Measurements from ENCODE around the gene LLGL2. TPM values are rescaled to one million over a fixed set of nuclear protein-coding genes. Genes with fewer than 3 reads are reported as not detected.

Gene LLGL2
- total RNA-seq, 2 experiments from 2014 or later: 7.1 to 9.6 TPM

GRCh38 chr17:75482098-75482942 is 43.2 kb upstream of the LLGL2 start:
- CTCF ChIA-PET: interaction anchor here (0.6 to 1.6 kb wide), 4 partner anchors 9 to 151 kb away, joined by 3 to 5 read pairs (median 4); partner anchors contain the start of genes SMIM5 and TSEN54
- Mint-ChIP-seq H3K27me3 (no peaks in the 10 kb centered on the region), H3K9me3 (ENCODE audit: low read depth) (no peaks in the 10 kb centered on the region), H3K4me1 (peaks cover 10% of the 10 kb centered on the region), H3K36me3 (ENCODE audit: low read depth) (peaks cover 3% of the 10 kb centered on the region), H3K27ac (no peak overlapping the region), H3K4me3 (no peak overlapping the region)
- ATAC-seq (no peak), DNase-seq (no peak)
- POLR2A ChIA-PET: interaction anchor here (0.6 kb wide), 1 partner anchor 45 kb away, joined by 5 read pairs; no protein-coding TSS in a partner anchor
- intact Hi-C loops (cut with DNase I, micrococcal nuclease): no loop called here

- Mint-ChIP-seq H3K36me3 (ENCODE audit: low read depth) (peaks cover 5% of the 10 kb centered on the region), H3K27ac (no peak overlapping the region), H3K9me3 (ENCODE audit: low read depth) (no peaks in the 10 kb centered on the region), H3K4me3 (no peak overlapping the region), H3K4me1 (peaks cover 16% of the 10 kb centered on the region), H3K27me3 (no peaks in the 10 kb centered on the region)
- DNase-seq (no peak), ATAC-seq (no peak)
- ChIA-PET CTCF (interaction anchor here (1.0 to 1.6 kb wide), 3 partner anchors 12 to 103 kb away, joined by 3 to 5 read pairs (median 3); no protein-coding TSS in a partner anchor), POLR2A (no interaction called here)
- intact Hi-C loops (cut with DNase I, micrococcal nuclease): no loop called here
These were observed 39.8 kb upstream of the LLGL2 start for GRCh38 chr17:75485688-75486087.

DNA sequence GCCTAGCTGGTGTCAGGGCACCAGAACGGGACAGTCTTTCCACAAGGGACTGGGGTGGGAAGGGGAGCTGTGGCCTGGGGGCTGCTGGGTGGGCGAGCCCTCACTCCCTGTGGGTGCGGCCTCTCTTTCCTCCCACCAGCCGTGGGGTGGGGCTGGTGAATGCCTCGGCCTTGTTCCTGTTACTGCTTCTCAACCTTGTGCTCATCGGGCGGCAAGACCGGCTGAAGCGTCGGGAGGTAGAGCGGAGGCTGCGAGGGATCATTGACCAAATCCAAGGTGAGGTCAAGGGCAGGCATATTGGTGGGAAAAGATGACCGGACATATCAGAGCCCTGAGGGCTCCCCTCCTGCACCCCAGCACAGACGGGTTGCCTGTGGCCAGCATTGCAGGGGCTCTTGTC is 39.3 kb upstream of the LLGL2 start:
- CTCF ChIA-PET: interaction anchor here (1.0 to 1.6 kb wide), 3 partner anchors 12 to 102 kb away, joined by 3 to 5 read pairs (median 3); no protein-coding TSS in a partner anchor
- no peaks in the 10 kb centered on the region for H3K9me3 Mint-ChIP-seq (ENCODE audit: low read depth)
- no peak overlapping the region for H3K4me3 Mint-ChIP-seq
- peaks cover 5% of the 10 kb centered on the region for H3K36me3 Mint-ChIP-seq (ENCODE audit: low read depth)
- H3K27ac Mint-ChIP-seq: no peak overlapping the region
- DNase-seq (no peak), ATAC-seq (no peak)
- no peaks in the 10 kb centered on the region for H3K27me3 Mint-ChIP-seq
- peaks cover 16% of the 10 kb centered on the region for H3K4me1 Mint-ChIP-seq
- POLR2A ChIA-PET: no interaction called here
- intact Hi-C loops (cut with DNase I, micrococcal nuclease): no loop called here

DNA sequence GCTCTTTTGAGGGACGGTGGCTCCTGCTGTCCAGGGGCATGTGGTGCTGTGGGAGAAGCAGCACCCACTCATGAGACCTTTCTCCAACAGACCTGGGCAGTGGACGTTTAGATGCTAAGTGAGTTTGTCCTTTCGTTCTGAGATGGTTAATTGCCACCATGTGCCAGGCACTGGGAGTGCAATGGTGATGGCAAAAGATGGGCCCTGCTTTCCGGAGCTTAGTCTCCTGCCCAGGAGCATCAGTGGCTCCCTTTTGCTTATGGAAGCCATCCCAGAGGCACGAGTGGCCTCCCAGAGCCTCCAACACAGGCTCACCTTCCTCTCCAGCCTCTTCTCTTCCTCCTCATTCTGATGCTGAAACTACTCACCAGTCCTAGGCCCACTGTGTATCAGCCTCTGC is 38.5 kb upstream of the LLGL2 start:
- ChIA-PET POLR2A (no interaction called here), CTCF (interaction anchor here (0.6 to 1.6 kb wide), 5 partner anchors 9 to 261 kb away, joined by 3 to 7 read pairs (median 3); no protein-coding TSS in a partner anchor)
- no peak for DNase-seq
- intact Hi-C loops (cut with DNase I, micrococcal nuclease): no loop called here
- Mint-ChIP-seq H3K27ac (peak overlapping the region; percentile 88), H3K4me3 (no peak overlapping the region), H3K27me3 (no peaks in the 10 kb centered on the region), H3K9me3 (ENCODE audit: low read depth) (no peaks in the 10 kb centered on the region), H3K36me3 (ENCODE audit: low read depth) (peaks cover 5% of the 10 kb centered on the region), H3K4me1 (peaks cover 16% of the 10 kb centered on the region)
- ATAC-seq: no peak

GRCh38 chr17:75487351-75488070 is 38.0 kb upstream of the LLGL2 start:
- no peaks in the 10 kb centered on the region for H3K27me3 Mint-ChIP-seq
- ATAC-seq (peak; percentile 81), DNase-seq (peak; percentile 56)
- H3K9me3 Mint-ChIP-seq (ENCODE audit: low read depth): no peaks in the 10 kb centered on the region
- POLR2A ChIA-PET: interaction anchor here (0.7 kb wide), 1 partner anchor 31 kb away, joined by 3 read pairs; the partner anchor contains the start of gene TMEM94
- peak overlapping the region; percentile 24 for H3K4me3 Mint-ChIP-seq
- peak overlapping the region; percentile 88 for H3K27ac Mint-ChIP-seq
- peaks cover 7% of the 10 kb centered on the region for H3K36me3 Mint-ChIP-seq (ENCODE audit: low read depth)
- intact Hi-C loops (cut with DNase I, micrococcal nuclease): no loop called here
- CTCF ChIA-PET: interaction anchor here (0.5 to 1.6 kb wide), 6 partner anchors 8 to 260 kb away, joined by 3 to 7 read pairs (median 3); no protein-coding TSS in a partner anchor
- H3K4me1 Mint-ChIP-seq: peaks cover 16% of the 10 kb centered on the region

- no peak for ATAC-seq
- H3K27me3 Mint-ChIP-seq: no peaks in the 10 kb centered on the region
- CTCF ChIA-PET: interaction anchor here (1.2 kb wide), 1 partner anchor 31 kb away, joined by 3 read pairs; no protein-coding TSS in a partner anchor
- no peak for DNase-seq
- peaks cover 16% of the 10 kb centered on the region for H3K4me1 Mint-ChIP-seq
- no peak overlapping the region for H3K27ac Mint-ChIP-seq
- H3K9me3 Mint-ChIP-seq (ENCODE audit: low read depth): no peaks in the 10 kb centered on the region
- intact Hi-C loops (cut with DNase I, micrococcal nuclease): no loop called here
- POLR2A ChIA-PET: interaction anchor here (0.6 kb wide), 1 partner anchor 15 kb away, joined by 3 read pairs; no protein-coding TSS in a partner anchor
- H3K36me3 Mint-ChIP-seq (ENCODE audit: low read depth): peaks cover 10% of the 10 kb centered on the region
- no peak overlapping the region for H3K4me3 Mint-ChIP-seq
These were observed 36.6 kb upstream of the LLGL2 start for GRCh38 chr17:75488693-75489510.

DNA sequence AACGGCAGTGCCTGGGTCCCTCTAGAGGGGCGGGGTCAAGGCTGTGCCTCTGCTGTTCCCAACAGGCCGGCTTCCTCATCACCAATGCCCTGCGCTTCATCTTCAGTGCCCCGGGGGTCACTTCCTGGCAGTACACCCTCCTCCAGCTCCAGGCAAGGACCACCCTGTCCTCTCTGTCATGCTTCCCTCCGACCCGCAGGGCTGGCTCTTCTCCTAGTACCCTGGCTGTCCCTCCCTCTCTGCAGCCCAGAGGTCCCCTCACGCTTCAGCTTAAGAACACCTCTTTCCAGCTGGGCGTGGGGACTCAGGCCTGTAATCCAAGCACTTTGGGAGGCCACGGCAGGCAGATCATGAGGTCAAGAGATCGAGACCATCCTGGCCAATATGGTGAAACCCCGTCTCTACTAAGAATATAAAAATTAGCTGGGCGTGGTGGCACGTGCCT is 36.0 kb upstream of the LLGL2 start:
- H3K27me3 Mint-ChIP-seq: no peaks in the 10 kb centered on the region
- no peak for ATAC-seq
- DNase-seq: no peak
- intact Hi-C loops (cut with DNase I, micrococcal nuclease): no loop called here
- POLR2A ChIA-PET: interaction anchor here (0.6 kb wide), 1 partner anchor 16 kb away, joined by 3 read pairs; no protein-coding TSS in a partner anchor
- CTCF ChIA-PET: interaction anchor here (1.2 kb wide), 1 partner anchor 30 kb away, joined by 3 read pairs; no protein-coding TSS in a partner anchor
- no peak overlapping the region for H3K27ac Mint-ChIP-seq
- peaks cover 10% of the 10 kb centered on the region for H3K36me3 Mint-ChIP-seq (ENCODE audit: low read depth)
- H3K9me3 Mint-ChIP-seq (ENCODE audit: low read depth): no peaks in the 10 kb centered on the region
- H3K4me1 Mint-ChIP-seq: peaks cover 16% of the 10 kb centered on the region
- no peak overlapping the region for H3K4me3 Mint-ChIP-seq

GRCh38 chr17:75490173-75490743 is 35.2 kb upstream of the LLGL2 start:
- intact Hi-C loops (cut with DNase I, micrococcal nuclease): no loop called here
- Mint-ChIP-seq H3K4me1 (peaks cover 16% of the 10 kb centered on the region), H3K36me3 (ENCODE audit: low read depth) (peaks cover 10% of the 10 kb centered on the region), H3K9me3 (ENCODE audit: low read depth) (no peaks in the 10 kb centered on the region), H3K27me3 (no peaks in the 10 kb centered on the region), H3K27ac (no peak overlapping the region), H3K4me3 (no peak overlapping the region)
- ChIA-PET POLR2A (no interaction called here), CTCF (interaction anchor here (0.7 to 1.2 kb wide), 2 partner anchors 30 to 144 kb away, joined by 3 to 5 read pairs; no protein-coding TSS in a partner anchor)
- DNase-seq: no peak
- no peak for ATAC-seq

- peaks cover 16% of the 10 kb centered on the region for H3K4me1 Mint-ChIP-seq
- intact Hi-C loops (cut with DNase I, micrococcal nuclease): no loop called here
- H3K27me3 Mint-ChIP-seq: no peaks in the 10 kb centered on the region
- CTCF ChIA-PET: no interaction called here
- POLR2A ChIA-PET: no interaction called here
- DNase-seq (no peak), ATAC-seq (no peak)
- H3K9me3 Mint-ChIP-seq (ENCODE audit: low read depth): no peaks in the 10 kb centered on the region
- no peak overlapping the region for H3K4me3 Mint-ChIP-seq
- H3K27ac Mint-ChIP-seq: no peak overlapping the region
- peaks cover 10% of the 10 kb centered on the region for H3K36me3 Mint-ChIP-seq (ENCODE audit: low read depth)
These were observed 34.4 kb upstream of the LLGL2 start for GRCh38 chr17:75490953-75491649.

GRCh38 chr17:75491680-75492079 is 33.8 kb upstream of the LLGL2 start:
- H3K27ac Mint-ChIP-seq: no peak overlapping the region
- no peaks in the 10 kb centered on the region for H3K9me3 Mint-ChIP-seq (ENCODE audit: low read depth)
- POLR2A ChIA-PET: no interaction called here

More at GRCh38 chr17:75491680-75492079, 33.8 kb upstream of the LLGL2 start:
- H3K36me3 Mint-ChIP-seq (ENCODE audit: low read depth): peaks cover 10% of the 10 kb centered on the region
- intact Hi-C loops (cut with DNase I, micrococcal nuclease): no loop called here
- DNase-seq (no peak), ATAC-seq (no peak)
- H3K4me3 Mint-ChIP-seq: no peak overlapping the region
- CTCF ChIA-PET: no interaction called here
- H3K27me3 Mint-ChIP-seq: no peaks in the 10 kb centered on the region
- peaks cover 13% of the 10 kb centered on the region for H3K4me1 Mint-ChIP-seq
